HG03045 (cell line): ENCODE measurements around the gene CTDSP2.
"Not testable (repeated sequence)": the region's sequence is repeated elsewhere in the genome, so short reads cannot be mapped to it uniquely, and the experiment has no call there.

Experiments used
- ATAC-seq: cut with Tn5 transposase; IDR thresholded peaks from one replicate; pipeline ENCODE4 v1.9.1; 2021; ENCODE audit warnings: mild to moderate bottlenecking, moderate library complexity; ENCODE audit not compliant: unreplicated experiment

CTDSP2 gene, protein sequence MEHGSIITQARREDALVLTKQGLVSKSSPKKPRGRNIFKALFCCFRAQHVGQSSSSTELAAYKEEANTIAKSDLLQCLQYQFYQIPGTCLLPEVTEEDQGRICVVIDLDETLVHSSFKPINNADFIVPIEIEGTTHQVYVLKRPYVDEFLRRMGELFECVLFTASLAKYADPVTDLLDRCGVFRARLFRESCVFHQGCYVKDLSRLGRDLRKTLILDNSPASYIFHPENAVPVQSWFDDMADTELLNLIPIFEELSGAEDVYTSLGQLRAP

DNA sequence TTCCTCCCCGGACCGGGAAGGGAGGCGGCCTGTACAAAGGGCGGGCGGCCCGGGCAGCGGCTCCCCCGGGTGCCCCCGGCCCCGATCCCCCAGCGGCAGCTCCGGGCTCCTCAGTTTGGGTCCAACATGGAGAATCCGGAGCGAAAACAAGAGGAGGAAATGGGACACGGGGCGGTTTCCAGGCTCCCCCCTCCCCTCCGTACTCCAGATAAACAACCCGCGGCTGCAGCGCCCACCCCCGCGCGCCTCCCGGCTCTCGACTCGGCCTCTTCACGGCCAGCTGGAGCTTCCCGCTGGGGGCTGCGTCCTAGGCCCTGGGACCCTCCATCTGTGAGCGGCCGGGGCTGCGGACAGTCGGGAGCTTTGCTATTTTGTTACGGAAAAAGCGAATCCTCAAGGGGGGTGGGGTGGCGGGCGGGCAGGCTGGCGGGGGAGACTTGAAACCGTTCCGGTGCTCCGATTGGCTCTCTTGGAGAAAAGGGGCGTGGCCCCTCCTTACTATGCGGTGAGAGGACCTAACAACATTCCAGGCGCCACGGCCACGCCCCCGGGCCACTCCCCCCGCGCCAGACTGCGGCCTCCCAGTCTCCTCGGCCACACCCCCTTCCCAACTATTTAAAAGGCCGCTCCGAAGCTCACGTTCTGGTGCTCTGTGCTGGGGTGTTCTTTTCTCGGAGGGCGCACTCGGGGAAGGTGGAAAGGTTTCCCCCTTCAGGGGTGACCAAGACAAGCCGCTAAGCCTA is at the start of gene CTDSP2:
Gene CTDSP2, minus strand, starts transcription at position 153 of the 743 bp plus-strand sequence. CDS start 294 bp downstream, outside the sequence.
- peak; percentile 41 for ATAC-seq

DNA sequence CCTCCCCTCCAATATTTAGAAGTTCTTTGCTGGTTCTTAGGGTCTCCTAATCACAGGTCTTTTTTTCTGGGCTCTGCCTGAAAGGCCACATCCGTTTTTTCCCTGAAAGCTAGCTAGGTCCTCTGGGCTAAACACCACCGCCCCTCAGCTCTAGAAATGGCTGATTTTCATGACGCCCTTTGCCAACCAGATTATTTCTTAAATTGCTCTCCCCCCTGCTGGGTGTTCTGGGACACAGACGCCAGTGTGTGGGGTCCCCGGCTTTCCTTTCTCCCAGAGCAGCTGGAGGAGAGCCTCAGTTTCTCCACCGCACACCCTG is 49.5 kb upstream of the CTDSP2 start:
- ATAC-seq = no peak

DNA sequence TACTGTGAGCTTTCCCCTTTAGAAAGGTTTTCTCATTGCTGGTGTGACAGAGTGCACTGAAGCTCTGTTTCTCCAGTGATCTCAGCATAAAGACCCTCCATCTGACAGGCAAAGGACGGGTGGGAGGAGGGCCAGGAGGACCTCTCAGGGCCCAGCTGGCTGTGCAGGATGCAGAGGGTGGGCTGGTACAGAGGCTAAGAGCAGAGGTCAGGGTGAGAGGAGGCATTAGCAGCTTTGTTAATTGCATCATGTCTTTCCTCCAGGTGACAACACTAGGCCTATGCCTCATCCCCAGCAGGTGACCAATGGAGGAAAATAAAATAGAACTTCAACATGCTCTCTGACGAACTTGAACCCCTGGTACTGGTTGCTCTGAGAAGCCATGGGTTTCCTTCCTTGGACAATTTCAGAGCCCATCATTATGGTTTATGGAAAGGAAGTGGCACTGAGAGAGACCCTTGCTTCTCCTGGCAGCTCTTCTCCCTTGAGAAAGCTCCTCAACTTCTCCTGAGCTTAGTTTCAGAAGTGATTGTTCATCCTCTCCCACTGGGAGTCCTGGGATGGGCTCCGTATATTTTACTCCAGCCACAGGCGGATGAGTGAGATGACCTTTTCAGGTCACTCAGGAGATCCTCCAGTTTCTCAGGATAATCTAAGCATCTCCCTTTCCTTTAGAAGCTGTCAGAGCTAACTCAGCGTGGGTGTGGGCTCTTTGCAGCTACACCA is 49.0 kb upstream of the CTDSP2 start:
- ATAC-seq = no peak

DNA sequence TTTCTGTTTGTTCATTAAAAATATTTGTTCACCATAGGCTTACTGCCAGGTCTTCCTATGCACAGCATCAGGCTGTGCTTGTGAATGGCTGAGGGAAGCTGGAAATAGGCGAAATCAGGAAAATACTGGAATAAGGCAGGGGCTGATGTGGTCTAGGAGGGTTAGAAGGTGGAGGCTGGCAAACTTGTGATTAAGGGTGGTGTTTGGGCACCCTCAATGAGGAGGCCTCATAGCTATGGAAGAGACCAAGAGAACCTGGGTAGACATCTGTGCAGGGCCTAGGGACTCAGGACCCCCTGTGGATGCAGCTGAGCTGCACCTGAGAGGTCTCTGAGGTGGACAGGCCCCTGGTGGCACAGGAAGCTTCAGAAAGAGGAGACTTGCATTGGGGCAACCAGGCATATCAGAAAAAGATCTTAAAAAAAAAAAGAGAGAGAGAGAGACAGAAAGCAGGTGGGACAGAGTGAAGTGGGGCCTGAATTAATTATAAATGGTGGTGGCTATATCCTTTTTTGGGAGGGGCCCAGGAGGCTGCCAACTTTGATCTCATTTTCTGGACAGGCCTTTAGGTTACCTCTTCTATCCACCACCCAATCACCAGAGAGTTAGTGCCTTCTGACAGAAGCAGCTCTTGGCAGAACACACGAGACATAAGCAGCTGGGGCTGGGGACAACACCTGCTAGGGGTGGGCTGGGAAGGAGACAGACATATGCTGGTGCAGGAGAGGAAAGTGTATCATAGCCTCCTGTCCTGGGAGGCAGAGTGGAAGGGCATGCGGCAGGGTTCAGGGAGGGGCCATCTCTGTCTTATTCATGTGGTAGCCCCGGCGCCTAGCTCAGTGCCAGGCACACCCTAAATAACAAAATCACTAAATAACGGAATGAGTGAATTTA is 48.1 kb upstream of the CTDSP2 start:
- no peak for ATAC-seq

DNA sequence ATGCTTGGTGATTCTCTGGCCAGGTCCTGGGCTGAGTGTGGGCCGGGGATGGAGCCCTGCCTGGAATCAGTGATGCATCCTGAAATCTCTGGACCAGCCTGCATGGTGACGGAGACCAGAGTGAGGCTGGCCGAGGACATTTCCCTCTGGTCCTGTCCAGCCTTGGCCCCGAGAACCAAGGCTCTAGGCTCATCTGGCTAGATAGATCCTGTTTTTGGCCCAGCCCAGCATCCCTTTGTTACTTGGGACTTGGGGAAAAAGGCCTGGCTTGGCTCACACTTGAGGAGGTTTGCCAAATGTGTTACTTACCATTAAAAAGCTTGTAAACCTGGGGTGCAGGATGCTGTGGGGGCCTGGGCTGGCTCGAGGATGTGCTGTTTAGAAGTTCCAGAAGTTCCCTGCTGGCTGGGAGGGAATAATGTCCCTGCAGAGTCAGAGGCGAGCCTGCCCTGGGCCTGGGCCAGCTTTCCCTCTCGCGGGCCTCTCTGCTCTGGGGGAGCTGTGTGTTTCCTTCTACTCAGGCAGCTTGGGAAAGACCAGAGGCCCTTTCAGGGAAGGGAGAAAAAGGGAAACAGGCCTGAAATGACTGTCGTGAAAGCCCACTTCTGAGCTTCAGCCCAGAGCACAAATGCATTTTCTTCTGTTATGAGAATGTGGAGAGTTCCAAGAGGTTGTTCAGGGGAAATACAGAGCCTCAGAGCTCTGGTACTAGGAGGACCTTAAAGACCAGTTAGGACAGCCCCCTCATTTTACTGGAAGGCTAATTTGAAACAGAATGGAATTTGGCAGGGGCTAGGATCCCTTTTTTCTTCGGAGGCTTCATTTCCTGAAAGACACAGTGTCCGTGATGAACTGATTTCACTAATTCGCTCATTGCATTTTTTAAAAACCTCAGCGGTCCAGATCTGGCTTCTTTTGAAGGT is 47.2 kb upstream of the CTDSP2 start:
- ATAC-seq = no peak

- no peak for ATAC-seq
These were observed 45.9 kb upstream of the CTDSP2 start for GRCh38 chr12:57892232-57892972.

DNA sequence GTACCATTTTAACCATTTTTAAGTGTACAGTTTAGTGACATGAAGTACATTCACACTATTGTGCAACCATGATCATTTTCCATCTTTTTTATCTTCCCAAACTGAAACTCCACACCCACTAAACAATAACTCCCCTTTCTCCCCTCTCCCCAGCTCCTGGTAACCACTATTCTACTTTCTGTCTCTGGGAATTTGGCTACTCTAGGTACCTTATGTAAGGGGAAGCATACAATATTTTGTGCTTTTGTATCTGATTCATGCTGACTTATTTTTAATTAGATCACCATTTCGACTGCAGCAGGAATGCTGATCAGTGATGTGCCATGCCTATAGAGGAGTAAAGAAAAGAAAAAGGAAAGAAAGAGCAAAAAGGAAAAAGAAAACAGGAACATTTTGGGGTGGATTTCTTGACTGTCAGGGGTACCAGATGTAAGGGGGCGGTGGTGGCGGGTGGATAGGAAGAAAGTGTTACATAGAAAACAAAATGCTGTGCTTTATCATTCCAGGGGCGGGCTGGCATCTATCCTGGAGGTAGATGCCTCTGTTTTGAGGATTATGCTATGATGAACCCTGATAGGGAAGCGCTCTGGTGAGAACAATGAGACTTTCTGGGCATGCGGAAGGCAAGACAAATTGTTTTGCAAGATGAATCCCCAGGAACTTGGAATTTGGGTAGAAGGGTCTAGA is 45.2 kb upstream of the CTDSP2 start:
- ATAC-seq = no peak

DNA sequence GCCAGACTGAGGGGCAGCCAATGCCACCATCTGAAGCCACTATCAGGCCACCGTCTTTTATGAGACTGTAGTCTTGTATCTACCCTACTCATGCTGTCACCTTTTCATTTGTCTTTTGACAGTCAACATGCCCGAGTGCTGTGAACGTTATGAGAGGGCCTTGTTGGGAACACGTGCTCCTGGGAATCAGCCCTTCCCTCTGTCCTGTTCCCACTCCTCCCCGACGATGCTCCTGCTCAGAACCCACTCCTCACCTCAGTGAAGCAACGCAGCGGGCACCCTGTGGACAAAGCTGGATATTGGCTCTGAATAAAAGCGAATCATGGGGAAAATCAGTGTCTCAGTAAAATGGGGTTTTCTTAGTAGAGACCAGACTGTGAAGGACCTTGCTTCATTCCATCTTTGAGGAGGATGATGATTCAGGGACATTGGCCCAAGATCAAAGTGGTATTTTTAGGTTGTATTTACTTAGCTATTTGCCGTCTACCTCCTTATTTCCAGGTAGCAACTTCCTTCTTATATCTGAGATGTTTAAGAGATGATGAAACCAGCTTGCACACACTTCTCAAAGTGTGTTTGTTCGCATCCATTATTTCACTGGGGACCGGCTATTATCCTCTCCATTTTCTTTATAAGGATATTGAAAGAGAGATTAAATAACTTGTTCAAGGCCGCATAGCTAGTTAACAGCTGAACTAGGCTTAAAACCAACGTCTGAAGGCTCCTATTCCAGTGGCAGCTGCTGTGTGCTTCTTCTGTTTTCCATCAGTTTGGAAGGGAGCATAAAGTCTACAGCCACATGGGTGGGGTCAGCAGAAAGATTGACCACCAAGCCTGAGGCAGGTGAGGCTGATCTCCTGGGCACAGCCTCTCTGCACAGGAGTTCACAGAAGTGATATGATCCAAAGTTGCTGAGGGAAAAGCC is 43.9 kb upstream of the CTDSP2 start:
- no peak for ATAC-seq

DNA sequence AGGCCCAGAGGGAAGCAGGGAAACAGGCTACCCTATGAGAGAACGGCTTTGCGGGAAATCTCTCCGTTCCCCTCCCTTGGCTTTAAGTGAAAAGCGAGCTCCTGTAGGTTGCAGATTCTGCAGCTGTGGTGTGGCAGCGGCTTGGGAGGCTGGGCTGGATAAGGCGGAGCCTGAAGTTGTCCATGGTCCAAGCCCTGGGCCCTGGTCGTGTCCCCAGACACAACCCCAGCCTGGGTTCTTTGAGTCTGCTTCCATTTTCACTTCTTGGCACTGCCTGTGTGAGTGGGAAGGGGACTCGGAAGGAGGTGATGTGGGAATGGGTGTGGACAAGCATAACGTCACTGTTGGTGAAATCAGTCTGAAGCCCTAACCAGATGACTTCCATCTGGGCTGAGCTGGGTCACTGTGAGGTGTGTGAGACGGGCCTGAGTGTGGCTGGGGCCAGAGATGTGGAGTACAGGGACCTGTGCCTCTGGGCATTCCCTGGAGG is 43.0 kb upstream of the CTDSP2 start:
- ATAC-seq = no peak

DNA sequence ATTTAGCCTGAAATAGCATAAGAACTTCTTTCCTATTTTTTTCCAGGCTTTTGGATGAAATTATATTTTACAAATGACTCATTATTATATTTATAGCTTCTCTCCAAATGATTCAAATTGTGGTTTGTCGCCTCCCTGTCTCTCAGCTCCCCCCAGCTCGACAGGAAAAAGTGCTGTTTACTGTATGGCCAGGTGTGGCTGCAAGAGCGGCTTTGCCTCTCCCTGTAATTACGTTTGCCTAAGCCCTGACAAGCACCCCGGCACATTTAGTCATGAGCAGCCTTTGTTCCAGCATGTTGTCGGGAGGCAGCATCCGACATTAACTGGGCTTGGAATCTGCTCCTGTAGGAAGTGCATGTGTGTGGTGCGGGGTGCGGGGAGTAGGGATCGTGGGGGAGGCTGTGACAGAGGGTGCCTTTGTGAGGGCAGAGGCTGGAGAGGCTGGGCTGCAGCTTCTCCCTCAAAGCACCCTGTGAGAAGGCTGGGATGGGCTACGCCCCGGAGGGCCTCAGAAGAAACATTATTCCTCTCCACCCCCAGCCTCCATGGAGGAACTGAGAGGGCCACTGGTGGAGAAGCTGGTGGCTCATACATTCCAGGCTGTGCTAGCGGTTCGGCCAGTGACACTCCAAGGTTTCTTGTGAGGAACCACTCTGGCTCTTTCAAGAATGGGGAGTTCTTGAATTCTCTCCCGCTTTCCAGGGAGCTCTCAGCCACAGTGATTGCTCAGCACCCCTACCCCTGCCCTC is 42.1 kb upstream of the CTDSP2 start:
- no peak for ATAC-seq

- ATAC-seq = no peak
These were observed 41.3 kb upstream of the CTDSP2 start for GRCh38 chr12:57887631-57888408.

DNA sequence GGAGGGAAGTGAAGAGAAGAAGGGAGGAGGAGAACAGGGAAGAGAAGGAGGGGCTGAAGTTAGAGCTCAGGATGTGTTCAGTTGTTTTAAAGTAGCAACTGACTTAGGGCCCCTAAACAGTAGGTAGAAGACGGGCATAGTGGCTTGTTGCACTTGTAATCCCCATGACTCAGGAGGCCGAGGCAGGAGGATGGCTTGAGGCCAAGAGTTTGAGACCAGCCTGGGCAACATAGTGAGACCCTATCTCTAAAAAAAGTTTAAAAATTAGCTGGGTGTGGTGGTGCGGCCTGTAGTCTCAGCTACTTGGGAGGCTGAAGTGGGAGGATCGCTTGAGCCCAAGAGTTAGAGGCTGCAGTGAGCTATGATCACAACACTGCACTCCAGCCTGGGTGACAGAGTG is 40.4 kb upstream of the CTDSP2 start:
- ATAC-seq = not testable (repeated sequence)

GRCh38 chr12:57886542-57886941 is 40.0 kb upstream of the CTDSP2 start:
- no peak for ATAC-seq

- no peak for ATAC-seq
These were observed 38.7 kb upstream of the CTDSP2 start for GRCh38 chr12:57885207-57885606.

GRCh38 chr12:57883700-57884099 is 37.2 kb upstream of the CTDSP2 start:
- ATAC-seq = no peak

DNA sequence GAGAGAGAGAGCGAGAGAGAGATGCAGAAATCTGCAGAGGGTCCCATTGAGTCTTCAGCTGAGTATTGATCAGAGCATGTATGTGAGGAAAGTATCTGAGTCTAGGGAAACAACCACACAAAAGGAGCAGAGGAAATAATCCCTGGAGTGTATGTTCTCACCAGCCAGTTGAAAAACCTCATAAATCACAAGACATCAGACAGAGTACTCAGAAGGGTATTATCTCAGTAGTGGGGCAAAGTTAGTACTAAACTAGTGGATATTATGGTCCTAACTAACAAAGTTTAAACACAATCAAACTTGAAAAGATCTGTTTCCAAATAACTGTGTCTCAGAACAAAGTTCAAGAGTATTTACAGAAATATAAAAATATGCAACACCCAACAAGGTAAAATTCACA is 36.5 kb upstream of the CTDSP2 start:
- ATAC-seq = no peak
